ENCODE data around the gene NALCN. TPM values are rescaled to one million over a fixed set of nuclear protein-coding genes. Genes with fewer than 3 reads are reported as not detected.

NALCN gene
- total RNA-seq, 1 experiment from 2014 or later = 0.52 TPM

DNA sequence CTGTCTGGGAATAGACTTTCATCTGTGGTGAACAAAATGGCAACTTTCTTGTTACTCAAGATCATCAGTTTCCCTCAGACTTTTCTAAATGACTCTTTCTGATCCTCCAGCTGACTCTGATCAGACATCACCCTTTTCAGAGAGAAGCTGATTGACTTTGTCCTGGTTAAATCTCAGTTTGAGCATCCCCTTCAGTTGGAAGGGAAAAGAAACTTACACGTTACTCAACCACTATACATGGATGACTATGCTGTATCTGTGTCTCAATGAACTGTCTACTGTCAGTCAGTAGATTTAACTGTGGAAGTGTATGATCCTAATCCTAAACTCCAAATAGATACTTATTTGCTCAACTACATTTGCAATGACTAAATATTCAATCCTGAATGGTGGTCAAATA, 118.5 kb downstream of the NALCN start:
- ChIA-PET POLR2A (ENCODE audit: low non-redundant PET) (no interaction called here), CTCF (interaction anchor here (1.0 to 1.2 kb wide), 2 partner anchors 147 to 153 kb away, joined by 3 to 5 read pairs; no protein-coding TSS in a partner anchor)
- no peak for DNase-seq (ENCODE audit: low spot score)
- H3K4me3 ChIP-seq (ENCODE audit: low read depth, low read length, poor library complexity, severe bottlenecking) = no peak overlapping the region
- no peaks in the 10 kb centered on the region for H3K36me3 ChIP-seq (ENCODE audit: insufficient read depth, low read length, poor library complexity, severe bottlenecking)
- H3K27ac ChIP-seq (ENCODE audit: low read depth, low read length, poor library complexity, severe bottlenecking) = no peak overlapping the region
- no peak for TF ChIP-seq CTCF (conservative IDR thresholded peaks at IDR 0.05; ENCODE audit: low read depth, low read length)
- no peak for TF ChIP-seq EZH2 (IDR thresholded peaks at IDR 0.05; ENCODE audit: borderline replicate concordance, low read depth, low read length, poor library complexity, severe bottlenecking)
- H3K27me3 ChIP-seq (replicated peaks; ENCODE audit: insufficient read depth, low read depth, low read length, poor library complexity) = no peaks in the 10 kb centered on the region
- intact Hi-C loops (cut with micrococcal nuclease; ENCODE audit: unreplicated experiment) = loop anchor here (2.0 kb wide), 1 partner anchor 153 kb away; no protein-coding TSS in a partner anchor
- H3K4me1 ChIP-seq (ENCODE audit: insufficient read depth, low read length, poor library complexity, severe bottlenecking) = no peaks in the 10 kb centered on the region
- H3K9me3 ChIP-seq (ENCODE audit: low read depth, low read length, poor library complexity, severe bottlenecking) = no peaks in the 10 kb centered on the region
- no TSS peak for BruUV-seq (replicated peaks)

- BruUV-seq (replicated peaks) = no TSS peak
- TF ChIP-seq EZH2 (IDR thresholded peaks at IDR 0.05; ENCODE audit: borderline replicate concordance, low read depth, low read length, poor library complexity, severe bottlenecking) (no peak), CTCF (conservative IDR thresholded peaks at IDR 0.05; ENCODE audit: low read depth, low read length) (no peak)
- no peak overlapping the region for H3K27ac ChIP-seq (ENCODE audit: low read depth, low read length, poor library complexity, severe bottlenecking)
- no peaks in the 10 kb centered on the region for H3K9me3 ChIP-seq (ENCODE audit: low read depth, low read length, poor library complexity, severe bottlenecking)
- H3K4me3 ChIP-seq (ENCODE audit: low read depth, low read length, poor library complexity, severe bottlenecking) = no peak overlapping the region
- CTCF ChIA-PET = no interaction called here
- no peak for DNase-seq (ENCODE audit: low spot score)
- POLR2A ChIA-PET (ENCODE audit: low non-redundant PET) = no interaction called here
- no peaks in the 10 kb centered on the region for H3K4me1 ChIP-seq (ENCODE audit: insufficient read depth, low read length, poor library complexity, severe bottlenecking)
- H3K36me3 ChIP-seq (ENCODE audit: insufficient read depth, low read length, poor library complexity, severe bottlenecking) = no peaks in the 10 kb centered on the region
- intact Hi-C loops (cut with micrococcal nuclease; ENCODE audit: unreplicated experiment) = no loop called here
- H3K27me3 ChIP-seq (replicated peaks; ENCODE audit: insufficient read depth, low read depth, low read length, poor library complexity) = no peaks in the 10 kb centered on the region
Measured at GRCh38 chr13:101292711-101293110, 123.6 kb downstream of the NALCN start.

DNA sequence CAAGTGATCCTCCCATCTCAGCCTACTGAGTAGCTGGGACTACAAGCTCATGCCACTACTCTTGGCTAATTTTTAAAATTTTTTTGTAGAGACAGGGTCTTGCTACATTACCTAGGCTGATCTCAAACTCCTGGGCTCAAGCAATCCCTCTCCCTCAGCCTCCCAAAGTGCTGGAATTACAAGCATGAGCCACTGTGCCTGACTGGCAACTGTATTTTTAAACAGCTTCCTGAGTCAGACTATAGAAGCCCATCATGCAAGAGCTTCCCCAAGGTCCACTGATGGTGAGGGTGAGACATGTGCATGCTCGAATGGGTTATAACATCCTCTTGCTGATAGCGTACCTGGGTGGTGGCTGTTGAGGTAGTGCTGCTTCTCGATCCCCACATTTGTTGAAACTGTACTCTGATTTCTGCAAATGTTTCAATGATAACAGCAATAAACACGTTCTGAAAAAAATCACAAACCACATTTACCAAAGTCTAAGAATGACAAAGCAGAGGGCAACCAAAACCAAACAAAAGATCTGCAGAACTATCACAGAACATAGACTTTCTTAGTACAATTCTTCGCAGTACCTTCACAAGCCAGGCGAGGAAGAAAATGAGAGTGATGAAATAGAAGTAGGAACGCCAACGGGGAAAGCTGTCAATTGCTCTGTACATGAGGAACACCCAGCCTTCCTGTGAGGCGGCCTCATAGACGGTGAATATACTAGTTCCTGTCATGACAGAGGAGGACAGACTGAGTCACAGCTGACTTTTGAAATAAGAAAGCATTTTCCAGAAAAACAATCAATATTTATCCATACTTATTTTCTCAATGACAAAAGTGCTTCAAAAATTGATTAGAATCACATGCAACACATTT, 124.4 kb downstream of the NALCN start:
- TF ChIP-seq CTCF (conservative IDR thresholded peaks at IDR 0.05; ENCODE audit: low read depth, low read length) = no peak
- no peak for TF ChIP-seq EZH2 (IDR thresholded peaks at IDR 0.05; ENCODE audit: borderline replicate concordance, low read depth, low read length, poor library complexity, severe bottlenecking)
- POLR2A ChIA-PET (ENCODE audit: low non-redundant PET) = no interaction called here
- BruUV-seq (replicated peaks) = no TSS peak
- no peaks in the 10 kb centered on the region for H3K36me3 ChIP-seq (ENCODE audit: insufficient read depth, low read length, poor library complexity, severe bottlenecking)
- no peak overlapping the region for H3K27ac ChIP-seq (ENCODE audit: low read depth, low read length, poor library complexity, severe bottlenecking)
- H3K4me3 ChIP-seq (ENCODE audit: low read depth, low read length, poor library complexity, severe bottlenecking) = no peak overlapping the region
- intact Hi-C loops (cut with micrococcal nuclease; ENCODE audit: unreplicated experiment) = loop anchor here (2.0 kb wide), 1 partner anchor 141 kb away; no protein-coding TSS in a partner anchor
- no peaks in the 10 kb centered on the region for H3K27me3 ChIP-seq (replicated peaks; ENCODE audit: insufficient read depth, low read depth, low read length, poor library complexity)
- H3K9me3 ChIP-seq (ENCODE audit: low read depth, low read length, poor library complexity, severe bottlenecking) = no peaks in the 10 kb centered on the region
- DNase-seq (ENCODE audit: low spot score) = no peak
- CTCF ChIA-PET = no interaction called here
- no peaks in the 10 kb centered on the region for H3K4me1 ChIP-seq (ENCODE audit: insufficient read depth, low read length, poor library complexity, severe bottlenecking)
